HG03565 (cell line): ENCODE results near the gene GPC4.
"Not testable (repeated sequence)": the region's sequence is repeated elsewhere in the genome, so short reads cannot be mapped to it uniquely, and the experiment has no call there.

Experiments used
- ATAC-seq: cut with Tn5 transposase; IDR thresholded peaks from one replicate; pipeline ENCODE4 v1.9.1; 2021; ENCODE audit warnings: mild to moderate bottlenecking, moderate library complexity; ENCODE audit not compliant: unreplicated experiment

The GPC4 gene

DNA sequence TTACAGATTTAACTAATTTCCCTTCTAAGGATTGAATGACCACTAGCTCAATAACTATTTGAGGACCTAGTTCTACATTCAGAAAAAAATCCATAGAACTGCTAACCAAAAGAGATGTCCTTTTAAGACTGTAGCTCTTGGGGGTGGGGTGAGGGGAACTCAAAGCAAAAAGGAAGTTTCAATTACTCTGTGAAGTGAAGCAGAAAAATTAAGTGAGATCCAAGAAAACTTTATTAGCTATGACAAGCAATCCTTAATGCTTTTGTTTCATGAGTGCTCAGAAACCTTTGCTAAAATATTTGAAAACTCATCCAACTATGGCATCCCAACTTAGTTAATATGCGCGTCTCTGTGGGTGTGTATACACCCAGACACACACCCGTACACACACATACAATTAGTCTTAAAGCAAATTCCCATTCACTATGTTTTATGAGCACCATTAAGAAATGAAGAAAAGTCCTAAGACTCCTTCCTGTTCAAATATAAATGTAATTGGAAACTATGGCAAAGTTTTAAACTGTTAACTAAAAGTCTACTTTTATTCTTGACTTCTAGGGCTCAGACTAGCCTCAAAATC, 44.5 kb downstream of the GPC4 start:
- no peak for ATAC-seq

DNA sequence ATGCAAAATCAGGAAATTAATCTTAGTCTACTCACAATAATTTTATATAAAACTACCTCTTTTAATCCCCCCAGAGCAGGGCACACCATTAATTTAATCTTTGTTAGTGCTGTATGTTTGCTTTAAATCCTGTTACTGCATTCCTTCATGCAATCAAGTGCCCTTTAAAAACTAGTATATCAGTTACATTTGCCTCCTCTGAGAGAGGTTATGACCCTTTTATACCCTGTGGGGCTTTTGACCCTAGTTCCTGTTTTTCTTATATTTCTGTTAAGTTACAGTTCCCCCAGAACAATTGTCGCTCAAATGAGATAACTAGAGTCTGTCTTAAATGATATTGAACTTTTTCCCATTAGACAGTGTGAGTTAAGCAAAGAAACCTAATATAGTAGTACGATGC, 46.2 kb downstream of the GPC4 start:
- no peak for ATAC-seq

DNA sequence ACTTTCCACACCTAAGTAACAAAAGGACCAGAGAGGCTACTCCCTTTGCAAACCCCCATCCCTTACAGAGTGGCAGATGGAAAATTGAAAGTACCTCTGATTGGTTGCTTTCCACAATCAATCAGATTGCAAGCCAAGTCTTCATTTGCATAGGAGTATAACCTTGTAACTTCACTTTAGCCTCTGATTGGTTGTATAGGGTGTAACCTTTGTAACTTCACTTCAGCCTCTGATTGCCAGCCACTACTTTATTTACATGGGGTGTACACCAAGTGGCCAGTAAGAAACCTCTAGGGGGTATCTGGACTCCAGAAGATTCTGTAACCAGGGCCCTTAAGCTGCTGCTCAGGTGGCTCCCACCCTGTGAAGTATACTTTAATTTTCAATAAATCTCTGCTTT, 48.6 kb downstream of the GPC4 start:
- no peak for ATAC-seq

DNA sequence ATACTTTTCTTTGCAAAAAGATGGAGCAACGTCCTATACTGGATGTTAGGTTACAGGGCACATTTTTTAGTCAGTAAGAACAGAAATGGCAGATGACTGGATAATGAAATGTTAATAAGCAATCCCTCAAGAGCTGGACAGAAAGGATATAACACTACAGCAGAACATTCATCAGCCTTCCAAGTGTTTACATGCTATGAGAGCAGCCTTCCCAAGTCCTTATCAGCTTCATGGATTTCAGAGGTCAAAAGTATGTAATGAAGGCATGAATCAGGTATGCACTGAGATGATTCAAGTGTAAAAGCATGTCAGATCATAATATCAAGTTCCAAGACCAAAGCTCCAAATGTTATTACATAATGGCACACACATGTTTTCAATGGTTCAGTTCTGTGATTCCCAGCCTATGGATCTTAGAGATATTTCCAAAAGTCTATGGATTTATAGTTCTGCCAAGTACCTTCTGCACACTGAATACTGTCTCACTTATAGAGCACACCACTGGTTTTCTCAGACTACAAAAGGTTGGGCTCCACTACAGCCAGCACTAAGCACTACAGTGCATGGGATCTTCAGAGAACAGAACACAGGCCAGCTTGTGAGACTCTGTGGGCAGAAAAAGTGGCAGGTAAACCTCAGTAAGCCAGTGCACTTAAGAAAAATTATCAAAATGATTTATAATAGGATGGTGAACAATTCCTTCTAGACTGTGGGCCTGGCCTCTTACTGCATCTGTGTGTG, 49.2 kb downstream of the GPC4 start:
- no peak for ATAC-seq

DNA sequence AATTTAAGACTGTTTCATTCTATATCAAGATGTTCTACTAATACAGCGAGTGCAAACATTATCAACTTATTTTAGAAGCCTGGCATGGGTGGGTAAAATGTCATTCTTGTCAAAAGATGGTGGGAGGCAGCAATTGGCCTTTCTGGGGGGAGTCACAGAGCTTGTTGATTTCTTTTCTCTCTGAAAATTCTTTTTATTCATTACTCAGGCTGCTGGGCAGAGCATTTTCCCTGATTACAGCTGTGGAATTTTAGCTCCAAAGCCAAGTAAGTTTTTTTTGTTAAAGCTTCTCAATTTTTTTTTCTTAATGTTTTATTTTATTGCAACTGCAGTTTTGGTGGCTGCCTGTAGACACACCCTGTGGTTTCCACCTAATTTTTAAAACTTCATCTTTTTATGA, 50.4 kb downstream of the GPC4 start:
- no peak for ATAC-seq

DNA sequence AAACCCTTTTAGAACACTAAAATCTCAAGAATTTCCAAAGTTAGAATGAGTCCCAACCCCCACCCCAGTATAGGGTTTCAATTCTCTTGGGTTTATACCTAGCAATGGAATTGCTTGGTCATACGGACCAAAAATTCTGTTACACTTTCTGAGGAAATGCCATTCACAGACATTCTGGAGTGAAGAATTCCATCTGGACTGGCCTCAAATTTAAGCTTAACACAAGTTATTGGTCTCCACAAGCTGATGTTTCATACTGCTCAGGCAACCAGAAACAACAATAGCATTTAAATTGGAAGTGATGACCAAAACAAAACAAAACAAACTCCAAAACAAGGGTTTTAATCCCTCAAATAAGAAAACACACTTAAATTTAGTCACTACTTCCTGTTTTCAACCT, 51.1 kb downstream of the GPC4 start:
- no peak for ATAC-seq

DNA sequence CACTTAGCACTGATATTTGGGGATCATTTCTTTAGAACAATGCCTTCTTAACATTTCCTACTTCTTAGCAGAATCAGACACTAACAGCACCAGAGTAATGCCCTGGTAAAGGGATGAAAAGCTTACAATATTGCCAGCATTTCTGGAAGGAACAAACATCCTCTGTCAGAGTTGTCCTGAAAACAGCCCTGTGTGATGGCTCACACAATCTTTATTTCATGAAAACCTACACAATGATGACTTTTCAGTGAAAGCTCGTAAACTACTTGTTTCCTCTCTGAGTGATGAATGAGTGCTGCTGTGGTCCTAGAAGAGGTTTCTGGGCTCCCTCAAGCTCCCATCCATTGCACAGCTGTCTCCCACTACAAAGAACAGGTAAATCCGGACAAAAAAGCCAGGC, 52.8 kb downstream of the GPC4 start:
- no peak for ATAC-seq

DNA sequence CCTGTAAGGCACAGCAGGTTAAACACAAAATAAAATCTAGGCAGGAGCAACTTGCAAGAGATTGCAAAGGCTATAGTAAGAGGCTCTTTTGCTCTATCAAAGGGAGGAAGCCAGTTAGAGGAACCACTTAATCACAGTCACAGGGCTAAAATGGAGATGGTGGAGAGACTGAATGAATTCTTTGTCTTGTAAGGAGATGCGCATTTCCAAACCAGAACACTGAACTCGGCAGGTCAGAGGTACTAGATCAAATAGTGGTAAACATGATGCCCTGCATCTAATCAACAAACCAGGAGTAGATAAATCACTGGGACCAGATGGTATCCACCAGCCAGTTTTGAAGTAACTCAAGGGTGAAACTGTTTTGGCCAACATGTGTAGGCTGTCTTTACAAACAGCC, 55.8 kb downstream of the GPC4 start:
- no peak for ATAC-seq

DNA sequence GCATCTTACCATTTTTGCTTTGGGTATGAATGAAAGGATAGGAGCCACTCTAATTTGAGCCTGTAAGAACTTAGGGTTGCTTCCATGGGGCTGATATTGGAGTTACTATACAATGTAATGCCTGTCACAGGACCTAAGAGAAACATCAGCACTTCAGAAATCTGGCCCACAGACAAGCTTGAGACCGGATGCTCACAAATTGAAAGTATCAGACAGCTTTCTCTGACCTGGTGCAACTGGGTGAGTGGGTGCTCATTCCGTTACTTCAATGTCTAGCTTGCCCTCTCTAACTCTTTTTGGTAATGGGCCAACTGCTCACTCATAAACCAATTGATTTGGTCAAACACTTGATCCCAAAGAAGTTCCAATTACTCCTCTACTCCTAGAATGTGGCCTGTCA, 62.1 kb downstream of the GPC4 start:
- no peak for ATAC-seq

DNA sequence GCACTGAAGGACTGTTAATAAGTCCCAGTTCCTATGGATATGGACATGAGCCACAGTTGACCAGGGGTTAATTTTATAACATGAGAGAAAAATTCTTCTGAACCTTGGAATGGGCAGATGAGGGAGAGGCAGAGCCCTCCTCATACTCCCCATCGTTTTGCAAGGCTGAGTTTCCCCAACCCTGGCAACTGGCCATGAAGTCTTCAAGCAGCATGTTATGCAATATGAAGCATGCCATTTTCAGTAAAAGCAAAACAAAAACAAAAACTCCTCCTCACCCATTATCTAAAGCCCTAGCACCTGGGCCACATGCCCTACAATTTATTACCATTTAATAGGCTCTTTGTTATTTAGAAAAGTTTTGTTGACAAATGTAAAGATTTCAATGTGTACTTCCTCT, 64.5 kb downstream of the GPC4 start:
- ATAC-seq = no peak

DNA sequence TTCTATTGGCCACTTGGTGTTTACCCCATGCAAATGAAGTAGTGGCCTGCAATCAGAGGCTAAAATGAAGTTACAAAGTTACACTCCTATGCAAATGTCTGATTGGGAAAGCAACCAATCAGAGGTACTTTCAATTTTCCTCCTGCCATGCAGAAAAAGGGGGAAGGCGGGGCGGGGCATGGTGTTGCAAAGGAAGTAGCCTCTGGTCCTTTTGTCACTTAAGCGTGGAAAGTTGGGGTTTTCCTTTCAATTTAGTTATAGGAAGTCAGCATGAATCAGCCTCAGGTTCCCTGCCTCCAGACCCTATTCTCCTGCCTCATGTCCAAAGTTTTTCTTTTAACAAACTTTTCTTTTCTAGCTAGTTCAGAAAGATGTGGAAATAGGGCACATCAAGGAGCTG, 69.3 kb downstream of the GPC4 start:
- no peak for ATAC-seq

DNA sequence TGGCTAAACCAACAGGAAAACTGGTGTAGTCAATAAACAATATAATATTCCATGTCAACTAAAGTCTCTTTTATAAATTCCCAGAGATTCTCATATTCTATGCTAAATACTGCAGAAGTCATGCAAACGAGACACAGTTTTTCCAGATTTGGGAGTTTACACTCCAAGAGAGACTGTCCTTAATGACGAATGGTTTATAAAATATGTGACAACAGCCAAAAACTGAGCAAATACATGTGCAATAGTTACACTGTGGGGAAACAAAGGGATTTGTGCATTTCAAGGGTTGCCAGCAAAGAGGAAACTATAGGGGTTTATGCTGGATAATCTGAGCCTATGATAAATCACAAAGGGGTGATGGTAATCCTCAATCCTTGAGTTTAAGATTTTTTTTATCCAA, 75.7 kb downstream of the GPC4 start:
- no peak for ATAC-seq

DNA sequence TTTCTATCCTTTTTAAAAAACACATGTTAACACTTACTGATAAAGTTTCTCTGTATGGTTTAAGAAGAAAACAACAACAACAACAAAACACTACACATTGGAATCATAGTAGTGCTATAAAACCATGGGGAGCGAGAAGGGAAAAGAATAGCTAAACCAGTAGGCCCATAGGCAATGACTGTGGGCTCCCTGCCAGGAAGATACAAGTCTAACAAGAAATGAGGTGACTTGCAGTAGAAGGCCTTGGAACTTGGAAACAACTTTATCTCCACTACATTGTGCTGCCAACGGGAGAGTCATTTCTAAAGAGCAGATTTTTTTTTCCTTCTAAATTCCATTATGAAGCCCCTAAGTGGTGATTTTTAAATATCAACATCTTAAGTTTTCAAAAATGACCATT, 78.0 kb downstream of the GPC4 start:
- no peak for ATAC-seq

DNA sequence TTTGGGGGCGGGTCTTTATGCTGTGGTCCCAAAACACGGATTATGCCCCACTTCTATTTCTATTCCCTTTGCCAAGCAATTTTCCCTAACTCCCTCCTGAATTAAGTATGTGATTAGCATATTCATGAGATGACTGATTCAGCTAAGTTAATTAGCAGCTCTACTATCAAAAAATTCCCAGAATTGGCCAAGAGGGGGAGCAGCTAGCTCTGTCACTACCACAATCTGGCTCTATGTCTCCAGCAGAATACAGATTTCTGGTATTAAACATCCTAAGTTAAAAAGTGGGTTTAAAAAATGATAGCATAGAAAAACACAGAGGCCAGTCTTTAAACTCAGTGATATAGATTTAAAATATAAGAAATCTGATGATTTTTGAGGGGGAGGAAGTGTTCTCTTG, 80.3 kb downstream of the GPC4 start:
- no peak for ATAC-seq

DNA sequence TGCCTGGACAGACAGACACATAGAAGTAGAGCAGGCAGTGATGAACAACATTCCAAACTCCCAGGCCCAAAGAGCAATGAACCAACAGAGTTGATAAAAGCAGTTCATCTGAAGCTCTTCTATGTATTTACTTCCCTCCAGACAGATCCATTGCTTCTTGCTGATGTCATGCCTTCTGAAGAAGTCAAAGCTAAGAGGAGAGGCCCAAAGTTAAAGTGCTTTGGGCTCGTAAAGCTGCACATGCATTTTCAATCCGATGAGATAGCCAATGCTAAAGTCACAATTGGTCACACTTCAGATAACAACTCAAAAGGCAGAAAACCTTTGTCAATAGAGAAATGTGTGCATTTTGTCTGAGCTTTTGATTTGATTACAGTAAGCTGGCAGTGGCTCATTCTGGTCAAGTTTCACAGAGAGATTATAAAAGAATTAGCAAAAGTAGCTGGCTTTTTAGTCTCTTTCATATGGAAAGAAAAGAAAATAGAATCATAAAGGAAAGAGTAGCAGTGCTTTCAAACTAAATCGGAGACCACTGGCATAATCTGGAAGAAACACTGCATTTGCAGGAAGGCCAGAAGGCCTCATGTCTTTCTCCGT, 82.0 kb downstream of the GPC4 start:
- no peak for ATAC-seq

DNA sequence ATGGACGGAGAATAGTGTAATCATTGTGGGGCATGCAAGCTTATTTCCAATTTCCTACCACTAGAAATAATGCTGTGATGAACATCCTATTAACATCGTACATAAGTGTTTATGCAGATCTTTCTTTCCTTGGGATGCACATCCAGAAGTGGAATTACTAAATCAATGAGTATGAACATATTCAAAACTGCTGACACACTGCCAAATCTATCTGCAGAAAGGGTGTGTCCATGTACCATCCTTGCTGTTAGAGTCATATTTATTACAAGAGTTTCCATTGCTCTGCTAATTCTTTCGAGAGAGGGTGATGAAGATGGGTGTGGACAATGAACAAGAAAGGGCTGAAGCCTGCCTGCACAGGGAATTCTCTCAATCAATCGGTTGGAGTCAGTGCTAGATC, 82.6 kb downstream of the GPC4 start:
- no peak for ATAC-seq

DNA sequence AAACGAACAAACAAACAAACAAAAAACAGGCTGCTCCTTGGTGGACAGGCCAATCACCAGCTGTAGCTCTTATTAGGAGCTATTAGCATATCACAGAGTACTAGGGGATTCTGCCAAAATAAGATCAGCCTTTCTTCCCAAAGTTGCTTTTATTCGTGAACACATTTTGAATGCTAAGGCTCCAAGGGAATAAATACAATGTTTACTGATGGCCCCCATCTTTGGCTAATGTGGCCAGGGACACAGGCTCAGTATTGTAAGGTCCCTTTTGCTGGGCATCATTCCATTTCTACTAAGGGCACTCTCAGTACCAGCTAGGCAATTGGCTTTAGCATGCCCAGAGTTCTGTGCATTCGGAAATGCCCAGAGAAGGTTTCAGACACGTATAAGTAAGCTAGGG, 84.3 kb downstream of the GPC4 start:
- no peak for ATAC-seq

DNA sequence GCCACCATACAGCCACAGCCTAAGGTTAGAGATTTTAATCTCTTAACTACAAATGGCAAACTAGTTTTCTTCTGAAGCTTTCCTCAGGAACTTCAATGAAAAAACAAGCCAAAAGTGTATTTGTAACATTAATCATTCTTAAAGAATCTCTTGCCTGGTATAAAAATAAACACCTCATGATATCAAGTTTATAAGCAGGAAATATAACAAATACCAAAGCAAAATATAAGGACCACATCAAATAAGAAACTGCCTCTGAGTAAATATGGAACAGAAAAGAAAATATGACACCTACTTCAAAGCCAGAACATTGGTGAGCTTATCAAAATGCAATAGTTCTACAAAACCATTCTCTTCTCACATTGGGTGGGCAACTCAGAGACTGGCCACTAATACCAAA, 89.9 kb downstream of the GPC4 start:
- no peak for ATAC-seq

DNA sequence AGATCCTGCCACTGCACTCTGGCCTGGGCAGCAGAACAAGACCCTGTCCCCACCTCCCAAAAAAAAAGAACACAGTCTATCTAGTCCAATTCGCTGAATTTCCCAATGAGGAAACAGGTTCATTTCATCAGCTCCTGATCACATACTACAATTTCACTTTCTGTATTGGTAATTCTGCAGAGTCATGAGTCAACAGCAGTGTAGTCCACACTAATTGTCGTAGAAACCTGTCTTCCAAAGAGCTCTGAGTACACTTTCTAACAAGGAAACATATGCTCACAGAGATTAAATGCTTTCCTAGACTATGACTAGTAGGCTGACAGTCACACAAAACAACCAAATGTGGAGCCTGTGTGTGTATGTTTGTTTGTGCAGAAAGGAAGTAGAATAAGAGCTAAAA, 91.9 kb downstream of the GPC4 start:
- no peak for ATAC-seq

DNA sequence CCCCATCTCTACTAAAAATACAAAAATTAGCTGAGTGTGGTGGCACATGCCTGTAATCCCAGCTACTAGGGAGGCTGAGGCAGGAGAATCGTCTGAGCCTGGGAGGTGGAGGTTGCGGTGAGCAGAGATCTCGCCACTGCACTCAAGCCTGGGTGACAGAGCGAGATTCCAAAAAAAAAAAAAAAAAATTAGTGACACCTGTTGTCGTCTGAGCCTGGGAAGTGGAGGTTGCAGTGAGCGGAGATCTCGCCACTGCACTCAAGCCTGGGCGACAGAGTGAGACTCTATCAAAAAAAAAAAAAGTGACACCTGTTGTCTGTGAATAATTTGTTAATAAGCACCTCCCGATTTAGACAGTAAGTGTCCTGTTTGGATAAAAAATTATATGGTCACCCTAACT, 93.0 kb downstream of the GPC4 start:
- not testable (repeated sequence) for ATAC-seq

DNA sequence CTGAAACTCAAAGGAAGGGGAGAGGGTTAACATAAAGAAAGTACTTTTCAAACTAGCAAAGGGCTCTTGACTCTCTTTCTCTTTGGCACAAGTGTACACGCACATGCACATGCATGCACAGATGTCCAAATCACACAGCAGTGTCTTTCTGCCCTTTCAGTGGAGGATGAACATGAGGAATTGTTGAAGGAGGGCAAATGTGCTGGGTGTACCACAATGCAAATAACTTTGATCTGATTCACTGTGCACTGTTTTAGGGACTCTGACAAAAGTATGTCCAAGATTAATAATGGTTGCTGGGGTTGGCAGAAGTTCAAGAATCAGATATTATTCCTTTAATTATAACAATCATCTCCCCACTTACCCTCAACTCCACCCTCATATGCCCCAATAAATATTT, 93.8 kb downstream of the GPC4 start:
- no peak for ATAC-seq

DNA sequence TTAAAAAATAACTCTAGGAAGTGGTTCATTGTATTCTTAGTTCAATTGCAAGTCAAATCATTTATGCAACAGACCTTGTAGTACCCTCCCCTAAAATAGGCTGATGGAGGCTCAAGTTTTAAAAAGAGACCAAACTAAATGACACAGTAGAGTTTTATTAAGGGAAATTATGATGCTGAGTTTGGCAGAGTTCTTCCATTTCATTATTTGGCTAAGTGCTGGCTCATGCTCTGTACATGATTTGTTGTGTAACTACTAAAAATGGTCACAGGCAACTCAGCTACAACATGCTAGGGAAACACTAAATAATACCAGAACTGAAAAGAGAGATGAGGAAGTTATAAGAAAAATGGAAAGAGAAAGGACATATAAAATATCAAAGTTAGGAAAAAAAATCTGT, 101.0 kb downstream of the GPC4 start:
- ATAC-seq = no peak

DNA sequence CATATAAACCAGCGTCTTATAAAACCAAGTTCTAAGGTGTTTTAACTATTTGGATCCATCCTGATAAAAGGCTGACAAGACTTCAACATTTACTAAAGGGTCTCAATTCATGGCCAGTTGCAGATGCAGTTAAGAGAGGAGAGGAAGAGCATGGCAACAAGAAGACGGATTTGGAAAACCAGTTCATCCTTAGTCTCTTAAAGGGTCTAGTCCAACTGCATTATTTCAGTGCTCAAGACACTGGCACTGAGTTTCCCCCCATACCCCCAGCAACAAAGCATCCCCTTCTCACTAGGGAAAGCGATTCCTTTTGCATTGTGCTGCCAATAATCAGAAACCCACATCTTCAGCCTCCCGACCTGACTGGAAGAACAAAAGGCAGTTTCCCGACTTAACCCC, 106.8 kb downstream of the GPC4 start:
- ATAC-seq = no peak
